Dedifferentiated amniotic fluid mesenchymal stem cell (primary cell): Measurements from ENCODE around the gene UAP1L1.
A peak's percentile ranks its signal among the peaks of the same experiment; 100 is the strongest.

Source experiments
- DNase-seq: peaks from one replicate; pipeline ENCODE4 v3.0.0-alpha.2; 2016; ENCODE audit errors: extremely low spot score

The UAP1L1 gene

DNA sequence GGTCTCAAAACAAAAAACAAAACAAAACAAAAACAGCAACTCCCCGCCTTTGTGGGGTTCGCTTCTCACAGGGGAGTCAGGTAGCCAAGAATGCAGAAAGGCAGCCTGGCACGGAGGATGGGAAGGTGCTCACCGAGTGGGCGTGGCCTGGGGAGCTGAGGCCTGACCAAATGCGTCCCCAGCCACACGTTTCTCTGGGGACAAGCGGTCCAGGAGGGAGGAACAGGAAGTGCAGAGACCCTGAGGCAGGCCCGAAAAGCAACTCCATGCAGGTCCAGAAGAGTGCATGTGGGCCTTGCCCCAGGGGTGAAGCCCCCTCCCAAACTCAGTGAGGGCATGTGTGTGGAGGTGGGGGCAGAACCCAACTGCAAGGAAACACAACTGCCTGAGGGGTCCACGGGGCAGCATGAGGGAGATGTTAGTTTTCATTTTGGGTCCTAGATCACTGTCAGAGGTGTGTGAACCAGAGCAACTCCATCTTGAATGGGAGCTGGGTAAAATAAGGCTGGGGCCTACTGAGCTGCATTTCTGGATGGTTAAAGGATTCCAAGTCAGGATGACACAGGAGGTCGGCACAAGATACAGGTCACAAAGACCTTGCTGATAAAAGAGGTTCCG is 2.6 kb upstream of the UAP1L1 start:
- no peak for DNase-seq

DNA sequence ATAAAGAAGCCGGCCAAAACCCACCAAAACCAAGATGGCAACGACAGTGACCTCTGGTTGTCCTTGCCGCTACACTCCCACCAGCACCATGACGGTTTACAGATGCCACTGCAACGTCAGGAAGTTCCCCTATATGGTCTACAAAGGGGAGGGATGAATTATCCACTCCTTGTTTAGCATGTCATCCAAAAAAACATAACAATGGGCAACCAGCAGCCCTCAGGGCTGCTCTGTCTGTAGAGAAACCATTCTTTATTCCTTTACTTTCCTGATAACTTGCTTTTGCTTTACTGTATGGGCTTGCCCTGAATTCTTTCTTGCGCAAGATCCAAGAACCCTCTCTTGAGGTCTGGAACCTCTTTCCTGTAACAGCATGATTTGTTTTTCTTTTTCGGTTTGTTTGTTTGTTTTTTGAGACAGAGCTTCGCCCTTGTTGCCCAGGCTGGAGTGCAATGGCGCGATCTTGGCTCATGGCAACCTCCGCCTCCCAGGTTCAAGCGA is 2.0 kb upstream of the UAP1L1 start:
- no peak for DNase-seq

DNA sequence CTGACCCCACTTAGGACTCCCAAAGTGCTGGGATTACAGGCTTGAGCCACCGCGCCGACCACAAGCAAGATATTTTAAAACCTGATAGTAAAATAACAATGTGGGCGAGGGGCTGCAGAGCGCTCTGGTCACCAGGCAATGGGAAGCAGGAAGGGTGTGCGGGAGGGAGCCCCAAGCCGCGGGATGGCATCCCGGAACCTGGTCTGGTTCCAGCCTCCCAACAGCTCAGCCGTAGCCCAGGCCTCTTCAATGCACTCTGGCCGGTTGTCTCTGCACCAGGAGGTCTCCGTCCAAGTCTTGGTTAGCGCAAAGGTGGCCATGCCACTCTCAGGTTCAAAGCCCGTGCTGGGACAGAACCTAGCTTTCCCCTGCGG is 694 bp upstream of the UAP1L1 start:
- no peak for DNase-seq

DNA sequence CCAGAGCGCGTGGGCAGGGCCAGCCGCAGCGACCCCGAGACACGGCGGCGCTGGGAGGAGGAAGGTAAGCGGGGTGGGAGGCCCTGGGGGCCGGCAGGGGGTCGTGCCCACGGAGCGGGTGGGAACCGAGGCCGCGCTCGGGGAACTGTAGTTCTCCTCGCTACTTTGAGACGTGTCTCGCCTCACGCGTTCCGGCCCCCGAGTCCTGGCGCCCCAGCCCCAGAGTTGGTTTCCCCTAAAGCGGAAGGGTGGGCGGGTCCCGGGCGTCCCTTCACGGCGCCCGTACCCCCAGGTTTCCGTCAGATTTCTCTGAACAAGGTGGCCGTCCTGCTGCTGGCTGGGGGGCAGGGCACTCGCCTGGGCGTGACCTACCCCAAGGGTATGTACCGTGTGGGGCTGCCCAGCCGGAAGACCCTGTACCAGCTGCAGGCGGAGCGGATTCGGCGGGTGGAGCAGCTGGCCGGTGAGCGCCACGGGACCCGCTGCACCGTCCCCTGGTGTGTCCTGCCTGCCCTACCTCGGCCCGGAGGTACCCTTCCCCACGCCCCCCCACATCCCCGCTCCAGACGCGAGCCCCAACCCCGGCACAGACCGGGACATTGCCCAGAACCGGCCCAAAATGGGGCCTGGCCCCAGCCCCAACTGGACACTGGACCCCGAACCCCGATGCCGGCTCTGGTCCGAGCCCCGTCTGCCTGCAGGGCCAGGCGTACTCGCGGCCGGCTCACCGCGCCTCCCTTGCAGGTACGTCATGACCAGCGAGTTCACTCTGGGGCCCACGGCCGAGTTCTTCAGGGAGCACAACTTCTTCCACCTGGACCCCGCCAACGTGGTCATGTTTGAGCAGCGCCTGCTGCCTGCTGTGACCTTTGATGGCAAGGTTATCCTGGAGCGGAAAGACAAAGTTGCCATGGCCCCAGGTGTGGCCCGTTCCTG is 709 bp downstream of the UAP1L1 start:
- no peak for DNase-seq

DNA sequence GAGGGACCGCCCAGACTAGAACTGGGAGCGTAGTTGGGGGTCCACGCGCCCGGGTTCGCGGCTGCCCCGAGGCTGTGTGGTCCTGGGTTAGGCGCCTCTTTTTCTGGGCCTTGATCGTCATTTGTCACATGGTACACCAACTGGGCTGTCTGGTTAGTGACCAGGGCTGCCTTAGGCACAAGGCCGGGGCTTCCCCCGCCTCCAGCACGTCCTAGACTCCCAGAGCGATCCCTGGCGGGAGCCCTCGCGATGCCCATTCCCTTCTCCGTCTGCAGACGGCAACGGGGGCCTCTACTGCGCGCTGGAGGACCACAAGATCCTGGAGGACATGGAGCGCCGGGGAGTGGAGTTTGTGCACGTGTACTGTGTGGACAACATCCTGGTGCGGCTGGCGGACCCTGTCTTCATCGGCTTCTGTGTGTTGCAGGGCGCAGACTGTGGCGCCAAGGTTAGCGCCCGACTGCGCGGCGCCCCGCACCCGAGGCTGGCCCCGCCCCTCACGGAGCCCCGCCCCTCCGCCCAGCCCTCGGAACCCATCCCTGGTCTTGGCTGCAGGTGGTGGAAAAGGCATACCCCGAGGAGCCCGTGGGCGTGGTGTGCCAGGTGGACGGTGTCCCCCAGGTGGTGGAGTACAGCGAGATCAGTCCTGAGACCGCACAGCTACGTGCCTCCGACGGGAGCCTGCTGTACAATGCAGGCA is 1.5 kb downstream of the UAP1L1 start:
- DNase-seq, result no peak

DNA sequence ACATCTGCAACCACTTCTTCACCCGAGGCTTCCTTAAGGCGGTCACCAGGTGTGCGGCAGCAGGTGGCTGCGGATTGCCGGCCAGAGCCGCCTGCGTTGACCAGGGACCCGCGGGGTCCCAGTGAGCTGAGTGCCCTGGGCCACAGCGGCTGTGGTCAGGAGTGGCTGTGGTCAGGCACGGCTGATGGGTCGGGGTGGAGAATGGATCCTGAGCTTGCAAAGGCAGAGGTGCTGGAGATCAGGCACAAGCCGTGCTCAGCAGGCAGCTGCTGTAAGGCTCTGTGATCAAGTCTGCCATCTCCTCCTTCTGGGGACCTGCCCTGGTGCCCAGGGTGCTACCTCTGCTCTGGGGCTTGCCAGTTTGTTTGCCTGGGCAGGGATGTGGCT is 2.1 kb downstream of the UAP1L1 start:
- no peak for DNase-seq

DNA sequence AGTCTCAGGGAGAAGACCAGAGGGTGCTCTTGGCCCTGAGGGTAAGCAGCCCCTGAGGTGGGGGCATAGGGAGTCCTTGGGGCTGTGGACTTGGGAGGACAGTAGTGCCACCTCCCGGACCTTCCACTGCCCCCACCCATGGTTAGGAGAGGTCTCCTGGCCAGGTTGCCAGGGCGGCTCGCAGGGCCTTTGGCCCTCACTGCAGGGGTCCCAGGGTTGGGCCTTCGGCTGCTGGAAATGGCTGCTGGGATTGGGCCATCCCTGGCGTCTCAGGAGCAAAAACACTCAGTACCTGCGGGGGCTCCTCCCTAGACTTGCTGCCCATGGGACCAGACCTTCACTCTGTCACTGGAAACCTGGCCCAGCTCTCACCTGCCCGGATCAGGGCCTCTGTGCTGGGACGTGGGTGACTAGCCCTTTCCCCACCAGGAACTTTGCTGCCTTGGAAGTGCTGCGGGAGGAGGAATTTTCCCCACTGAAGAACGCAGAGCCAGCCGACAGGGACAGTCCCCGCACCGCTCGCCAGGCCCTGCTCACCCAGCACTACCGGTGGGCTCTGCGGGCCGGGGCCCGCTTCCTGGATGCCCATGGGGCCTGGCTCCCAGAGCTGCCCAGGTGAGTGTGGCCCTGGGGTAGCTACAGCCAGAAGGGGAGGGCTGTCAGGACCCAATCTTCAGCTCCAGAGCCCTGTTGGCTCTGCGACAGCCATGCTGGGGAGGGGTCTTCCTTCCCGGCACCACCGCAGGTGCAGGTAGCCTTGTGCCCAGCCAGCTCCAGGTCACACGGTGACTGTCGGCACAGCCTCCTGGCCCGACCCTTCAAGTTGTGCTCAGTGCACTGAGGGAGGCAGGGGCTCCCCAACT is 3.2 kb downstream of the UAP1L1 start:
- DNase-seq, result no peak

DNA sequence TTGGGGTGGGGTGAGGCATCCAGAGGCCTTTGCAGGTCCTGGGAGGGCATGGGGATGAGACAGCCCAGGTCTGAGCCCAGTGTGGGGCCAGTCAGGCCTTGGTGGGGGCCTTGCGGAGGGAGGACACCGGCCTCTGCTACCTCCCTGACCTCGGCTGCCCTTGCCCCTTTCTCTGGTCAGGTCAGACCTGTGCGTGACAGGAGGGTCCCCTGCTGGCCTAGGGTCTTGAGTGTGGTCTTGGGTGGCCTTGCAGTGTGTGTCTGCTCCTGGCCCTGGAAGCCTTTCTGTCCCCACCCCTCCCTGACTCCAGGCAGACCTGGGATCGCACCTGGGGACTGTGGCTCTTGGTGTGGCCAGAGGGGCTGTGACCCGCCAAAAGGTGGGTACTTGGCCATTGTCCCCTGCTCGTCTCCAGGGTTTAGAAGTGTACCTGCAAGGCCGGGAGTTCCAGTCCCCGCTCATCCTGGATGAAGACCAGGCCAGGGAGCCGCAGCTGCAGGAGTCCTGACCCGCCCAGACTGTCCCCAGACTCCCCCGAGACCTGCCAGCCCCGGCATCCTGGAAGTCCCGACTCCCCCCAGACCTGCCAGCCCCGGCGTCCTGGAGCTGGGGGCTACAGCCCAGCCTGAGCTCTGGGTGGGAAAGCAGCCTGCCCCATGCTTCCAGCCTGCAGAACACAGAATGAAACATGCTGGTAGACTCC is 5.1 kb downstream of the UAP1L1 start:
- DNase-seq, result no peak

DNA sequence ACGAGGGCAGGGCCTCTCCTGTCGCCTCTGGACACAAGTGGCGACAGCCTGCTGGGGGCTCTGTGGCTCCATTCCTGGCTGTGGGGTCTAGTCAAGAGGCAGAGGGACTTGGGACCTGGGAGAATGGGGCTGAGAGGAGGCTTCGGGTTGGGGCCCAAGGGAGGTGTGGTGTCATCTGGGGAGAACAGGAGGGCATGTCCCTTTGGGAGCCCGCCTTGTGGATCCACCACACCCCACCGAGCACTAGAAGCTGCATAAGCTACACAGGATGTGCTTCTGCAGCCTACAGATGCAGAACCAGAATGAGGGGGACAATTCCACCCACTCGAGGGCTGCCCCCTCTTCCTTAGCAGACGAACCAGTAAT is 5.6 kb downstream of the UAP1L1 start:
- DNase-seq, result no peak

DNA sequence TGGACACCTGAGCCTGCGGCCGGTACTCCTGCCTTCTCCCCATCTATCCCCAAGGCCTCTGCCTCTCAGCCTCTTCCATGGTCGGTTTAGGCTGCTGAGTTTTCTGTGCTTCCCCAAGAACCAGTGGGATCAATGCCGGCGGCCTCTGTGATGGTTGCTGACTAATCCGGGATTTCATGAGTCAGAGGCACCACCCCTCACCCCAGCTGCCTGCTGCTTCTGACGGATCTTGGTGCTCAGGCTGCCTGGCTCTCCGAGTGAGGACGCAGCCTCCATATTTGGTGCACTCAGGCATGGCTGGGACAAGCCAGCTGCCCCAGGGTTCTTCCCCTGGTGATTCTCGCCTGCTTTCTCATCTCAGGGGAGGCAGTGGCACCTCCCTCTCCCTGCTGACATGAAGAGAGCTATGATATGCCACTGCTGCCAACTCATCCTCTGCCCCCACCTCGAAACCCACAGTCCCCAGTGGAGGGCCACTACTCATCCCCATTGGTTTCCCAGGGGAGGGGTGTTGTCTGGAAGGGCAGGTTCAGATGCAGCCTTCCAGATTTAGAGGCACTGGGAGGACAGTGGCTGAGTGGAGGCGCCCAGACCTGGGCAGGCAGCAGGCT is 6.2 kb downstream of the UAP1L1 start:
- DNase-seq, result peak; percentile 89

DNA sequence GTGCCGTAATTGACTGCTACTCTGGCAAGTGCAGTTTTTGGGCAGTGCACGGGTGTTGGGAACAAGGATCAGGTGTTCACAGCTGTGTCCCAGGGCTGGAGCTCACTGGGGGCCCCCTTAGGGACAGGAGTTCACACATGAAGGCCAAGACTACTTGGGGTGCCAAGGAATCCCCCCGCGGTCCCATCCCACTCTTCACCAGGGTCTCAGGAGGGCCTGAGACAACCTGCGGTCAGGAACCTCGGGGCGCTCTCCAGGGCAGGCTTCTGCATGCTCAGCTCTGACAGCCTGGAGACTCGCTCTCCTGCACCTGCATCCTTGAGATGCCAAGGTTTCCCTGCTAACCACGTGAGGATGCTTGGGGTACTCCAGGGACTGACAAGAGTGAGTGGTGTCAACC is 7.2 kb downstream of the UAP1L1 start:
- DNase-seq, result no peak

DNA sequence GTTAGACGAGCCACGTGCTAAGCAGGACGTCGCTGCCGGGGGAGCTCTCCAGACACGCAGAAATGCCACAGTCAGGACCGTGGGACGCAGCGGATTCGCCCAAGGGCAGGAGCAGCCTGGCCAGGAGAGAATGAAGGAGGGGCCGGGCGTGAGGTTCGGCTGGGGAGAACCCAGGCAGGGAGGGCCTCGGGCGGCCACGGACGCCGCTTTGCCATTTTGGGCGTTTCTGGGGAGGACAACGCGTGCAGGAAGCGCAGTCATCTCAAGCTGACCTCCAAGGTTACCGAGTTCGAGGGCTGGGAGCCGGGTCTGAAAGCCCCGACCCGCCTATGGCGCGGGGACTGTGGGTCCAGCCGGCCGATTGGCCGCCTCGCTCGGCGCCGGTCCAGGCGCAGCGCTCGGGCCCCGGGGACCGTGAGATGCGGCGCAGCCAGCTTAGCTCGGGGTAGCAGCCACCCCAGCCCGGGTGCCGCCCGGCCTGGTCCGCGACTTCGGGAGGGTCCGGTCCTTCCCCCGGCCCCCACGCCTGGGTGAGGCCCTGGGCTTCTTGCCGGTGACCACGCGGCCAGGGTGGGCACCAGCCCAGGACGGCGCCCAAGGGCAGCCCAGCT is 8.7 kb downstream of the UAP1L1 start:
- DNase-seq, result no peak

DNA sequence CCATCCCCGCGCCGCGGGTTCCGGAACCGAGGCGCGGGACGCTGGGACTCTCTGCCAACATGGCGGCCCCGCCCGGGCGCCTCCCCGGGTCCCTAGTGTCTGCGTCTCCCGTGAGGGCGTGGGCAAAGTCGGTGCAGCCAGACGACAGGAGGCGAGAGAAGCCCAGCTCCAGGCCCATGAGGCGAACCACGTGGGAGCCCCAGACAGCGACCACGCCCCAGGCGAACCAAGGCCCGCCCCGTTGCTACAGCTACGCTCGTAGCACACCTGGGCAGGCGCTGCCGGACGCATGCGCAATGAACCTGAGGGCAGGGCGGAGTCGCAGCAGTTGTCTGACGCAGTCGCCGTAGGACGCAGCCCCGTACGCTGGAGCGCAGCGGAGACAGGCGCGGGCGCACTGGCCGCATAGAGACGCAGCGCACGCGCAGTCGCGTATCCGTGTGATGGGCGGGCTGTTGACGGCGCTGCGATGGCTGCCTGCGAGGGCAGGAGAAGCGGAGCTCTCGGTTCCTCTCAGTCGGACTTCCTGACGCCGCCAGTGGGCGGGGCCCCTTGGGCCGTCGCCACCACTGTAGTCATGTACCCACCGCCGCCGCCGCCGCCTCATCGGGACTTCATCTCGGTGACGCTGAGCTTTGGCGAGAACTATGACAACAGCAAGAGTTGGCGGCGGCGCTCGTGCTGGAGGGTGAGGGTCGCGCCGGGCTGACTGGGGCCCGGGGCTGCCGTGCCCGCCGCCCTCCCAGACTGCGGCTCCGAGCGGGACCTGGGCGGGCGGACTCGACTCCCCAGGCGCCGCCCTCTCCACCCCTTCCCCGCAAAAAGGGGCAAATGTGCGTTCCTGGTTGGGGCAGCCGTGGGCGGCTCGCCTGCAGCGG is 9.5 kb downstream of the UAP1L1 start, which contains the start of gene MAN1B1:
TSS of gene MAN1B1 (plus strand) at position 455 of the 878 bp plus-strand sequence. CDS start at position 470, 15 bp downstream.
- peak; percentile 91 for DNase-seq

DNA sequence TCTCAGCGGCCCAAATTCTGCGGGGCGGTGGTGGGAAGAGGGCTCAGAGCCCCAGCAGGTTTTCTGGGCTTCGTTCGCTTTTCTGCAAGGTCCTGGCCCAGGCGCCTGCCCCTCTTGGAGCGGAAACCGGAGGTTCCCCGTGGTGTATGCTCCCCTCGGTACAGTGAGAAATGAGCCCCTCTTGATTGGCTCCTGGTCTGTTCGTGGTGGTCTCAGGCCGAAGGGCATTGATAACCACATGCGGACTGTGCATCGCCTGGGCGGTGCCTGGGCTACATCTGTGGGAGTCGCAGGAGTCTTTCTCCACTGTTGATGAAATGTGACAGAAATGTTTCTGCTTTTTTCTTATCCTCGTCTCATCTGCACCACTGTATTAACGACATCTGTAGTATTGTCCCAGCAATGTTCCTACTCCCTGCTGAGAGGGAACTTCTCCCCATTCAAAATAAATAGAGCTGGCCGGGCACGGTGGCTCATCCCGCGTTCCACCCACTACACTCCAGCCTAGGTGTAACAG is 10.2 kb downstream of the UAP1L1 start:
- no peak for DNase-seq

DNA sequence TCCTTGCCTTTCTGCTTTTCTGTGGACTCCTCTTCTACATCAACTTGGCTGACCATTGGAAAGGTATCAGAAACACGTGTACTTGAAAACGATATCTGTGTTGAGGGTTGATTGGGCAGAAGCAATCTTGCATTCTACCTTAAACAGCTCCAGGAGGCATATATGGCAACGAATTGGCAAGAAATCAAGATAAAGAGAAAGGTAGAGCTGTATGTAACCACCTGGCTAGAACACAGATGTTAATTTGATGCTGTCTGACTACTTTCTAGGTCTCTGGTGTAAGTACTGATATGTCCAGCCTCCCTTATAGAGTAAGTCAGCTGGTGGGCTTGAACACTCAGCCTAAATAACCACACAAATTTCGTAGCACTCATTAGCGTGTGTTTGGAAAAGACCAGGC is 10.8 kb downstream of the UAP1L1 start:
- DNase-seq, result no peak

DNA sequence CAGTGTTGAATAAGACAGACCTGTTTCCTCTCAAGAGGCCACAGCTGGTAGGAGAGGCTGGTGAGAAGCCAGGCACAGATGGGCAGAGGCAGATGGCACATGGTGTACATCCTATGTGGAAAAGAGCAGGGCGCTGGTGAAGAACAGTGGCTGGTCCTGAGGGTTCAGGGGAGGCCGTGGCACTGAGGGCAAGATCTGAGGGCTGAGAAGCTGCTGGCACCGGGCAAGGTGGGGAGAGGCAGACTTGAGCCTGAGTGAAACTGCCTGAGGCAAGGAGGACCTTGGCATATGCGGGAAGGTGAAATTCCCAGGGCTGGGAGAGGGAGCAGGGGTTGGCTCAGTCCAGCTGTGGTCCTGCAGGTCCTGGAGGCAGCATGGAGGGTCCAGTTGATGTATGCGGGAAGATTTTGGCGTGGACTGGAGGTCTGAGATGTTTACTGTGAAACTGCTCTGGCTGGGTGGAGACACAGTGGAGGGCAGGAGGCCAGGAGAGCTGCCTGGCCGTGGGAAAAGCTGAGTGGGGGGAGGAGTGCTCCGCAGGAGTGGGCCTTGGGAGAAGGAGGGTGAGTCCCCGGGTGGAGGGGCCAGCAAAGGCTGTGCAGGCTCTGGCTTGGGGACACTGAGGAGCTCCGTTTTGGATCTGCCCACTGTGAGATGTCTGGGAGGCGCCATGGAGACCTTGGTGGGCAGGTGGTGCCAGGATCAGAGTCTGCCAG is 12.1 kb downstream of the UAP1L1 start:
- DNase-seq, result no peak

DNA sequence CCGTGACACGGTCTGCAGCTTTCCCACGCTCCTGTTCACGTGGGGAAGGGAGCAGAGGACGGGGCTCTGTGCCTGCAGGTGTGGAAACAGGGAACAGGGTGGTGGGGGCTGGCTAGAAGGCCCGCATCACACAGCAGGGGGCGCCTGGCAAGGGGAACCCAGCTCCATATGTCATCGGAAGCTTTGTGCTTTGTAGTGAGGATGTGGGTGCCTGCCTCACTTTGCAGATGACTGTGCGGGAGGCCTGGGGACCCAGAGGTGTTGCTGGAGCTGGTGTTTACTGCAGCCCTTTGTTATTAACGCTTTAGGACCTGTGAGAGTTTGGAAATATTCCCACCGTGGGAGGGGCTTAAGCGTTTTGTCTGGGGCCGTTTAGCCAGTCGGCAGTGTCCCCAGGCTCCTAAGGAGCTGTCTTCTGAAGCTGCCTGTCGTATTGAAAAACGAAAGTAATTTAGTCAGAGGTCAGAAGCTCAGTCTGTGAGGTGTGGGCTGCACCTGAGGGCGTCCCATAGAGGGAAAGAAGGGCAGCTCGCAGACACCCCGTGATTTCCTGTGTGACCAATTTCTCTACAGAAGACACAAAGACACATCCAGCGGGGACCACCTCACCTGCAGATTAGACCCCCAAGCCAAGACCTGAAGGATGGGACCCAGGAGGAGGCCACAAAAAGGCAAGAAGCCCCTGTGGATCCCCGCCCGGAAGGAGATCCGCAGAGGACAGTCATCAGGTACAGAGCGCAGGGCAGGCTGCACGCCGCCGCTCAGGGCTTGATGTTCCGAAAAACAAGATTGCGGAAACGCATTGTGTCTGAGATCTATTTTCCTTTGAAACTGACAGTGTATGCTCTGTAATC is 18.6 kb downstream of the UAP1L1 start:
- DNase-seq, result no peak
